Measurements from ENCODE around the gene ANO10.

- TF ChIP-seq CTCF (IDR thresholded peaks at IDR 0.05; ENCODE audit: poor library complexity, severe bottlenecking) (no peak), POLR2AphosphoS5 (IDR thresholded peaks at IDR 0.05) (no peak), RAD21 (conservative IDR thresholded peaks at IDR 0.05) (no peak), MXI1 (conservative IDR thresholded peaks at IDR 0.05; ENCODE audit: poor library complexity, severe bottlenecking) (no peak), TAF1 (IDR thresholded peaks at IDR 0.05; ENCODE audit: low read depth) (no peak), REST (IDR thresholded peaks at IDR 0.05; ENCODE audit: borderline replicate concordance) (no peak), EZH2 (IDR thresholded peaks at IDR 0.05; ENCODE audit: borderline replicate concordance, insufficient read depth, low read length, poor library complexity, severe bottlenecking) (no peak), EP300 (conservative IDR thresholded peaks at IDR 0.05; ENCODE audit: poor library complexity, severe bottlenecking) (no peak), SMC3 (conservative IDR thresholded peaks at IDR 0.05; ENCODE audit: poor library complexity) (no peak)
These were observed 37.6 kb upstream of the ANO10 start for GRCh38 chr3:43659250-43659880.

Data from neural cell (in vitro differentiated cells).